AG20443 (cell line): ENCODE measurements around the gene INPPL1.
"Not testable (repeated sequence)": the region's sequence is repeated elsewhere in the genome, so short reads cannot be mapped to it uniquely, and the experiment has no call there.

Source experiments
- DNase-seq: peaks from one replicate; pipeline ENCODE4 v3.0.0; 2012; ENCODE audit warnings: low spot score, mixed read lengths

The INPPL1 gene

GRCh38 chr11:72243173-72244059, 18.8 kb downstream of the INPPL1 start:
- DNase-seq: no peak

GRCh38 chr11:72244060-72244360, 19.4 kb downstream of the INPPL1 start, which contains the start of gene PHOX2A:
TSS of gene PHOX2A (minus strand) at chr11:72244176. CDS start at chr11:72244004, 172 bp downstream.
- DNase-seq: no peak

GRCh38 chr11:72244361-72245262, 20.0 kb downstream of the INPPL1 start:
- no peak for DNase-seq

- DNase-seq: no peak
These were observed 20.8 kb downstream of the INPPL1 start for GRCh38 chr11:72245263-72245816.

GRCh38 chr11:72247584-72247983, 23.0 kb downstream of the INPPL1 start:
- DNase-seq: no peak

- no peak for DNase-seq
These were observed 25.4 kb downstream of the INPPL1 start for GRCh38 chr11:72249961-72250360.

- DNase-seq: no peak
These were observed 26.3 kb downstream of the INPPL1 start for GRCh38 chr11:72250661-72251464.

GRCh38 chr11:72251614-72252013, 27.0 kb downstream of the INPPL1 start:
- DNase-seq: no peak

GRCh38 chr11:72253392-72253791, 28.8 kb downstream of the INPPL1 start:
- no peak for DNase-seq

GRCh38 chr11:72254299-72254993, 29.9 kb downstream of the INPPL1 start:
- no peak for DNase-seq

GRCh38 chr11:72257570-72257969, 33.0 kb downstream of the INPPL1 start:
- DNase-seq: no peak

- DNase-seq: no peak
These were observed 34.9 kb downstream of the INPPL1 start for GRCh38 chr11:72259490-72259889.

GRCh38 chr11:72260574-72260973, 36.0 kb downstream of the INPPL1 start:
- DNase-seq: no peak

GRCh38 chr11:72263361-72263760, 38.8 kb downstream of the INPPL1 start:
- DNase-seq: peak; percentile 56

- no peak for DNase-seq
These were observed 41.4 kb downstream of the INPPL1 start for GRCh38 chr11:72265951-72266350.

GRCh38 chr11:72266960-72267359, 42.4 kb downstream of the INPPL1 start:
- DNase-seq: not testable (repeated sequence)

GRCh38 chr11:72267956-72268617, 43.5 kb downstream of the INPPL1 start:
- DNase-seq: no peak

GRCh38 chr11:72271980-72272379, 47.4 kb downstream of the INPPL1 start:
- DNase-seq: no peak

- DNase-seq: no peak
These were observed 49.9 kb downstream of the INPPL1 start for GRCh38 chr11:72274435-72274834.

- no peak for DNase-seq
These were observed 54.3 kb downstream of the INPPL1 start for GRCh38 chr11:72278905-72279304.

GRCh38 chr11:72280037-72280436, 55.5 kb downstream of the INPPL1 start:
- DNase-seq: no peak
